NCI-H2029 treated with DMSO at 0.1 percent for 48 hours (cell line): ENCODE measurements around the gene DNPH1.

ENCODE experiments used
- DNase-seq: peaks from one replicate; lab custom pipeline; 2025; lab: John Stamatoyannopoulos, UW

Gene DNPH1

GRCh38 chr6:43243664-43244321 is 14.5 kb upstream of the DNPH1 start:
- no peak for DNase-seq

GRCh38 chr6:43242908-43243663 is 13.8 kb upstream of the DNPH1 start, which contains the start of gene TTBK1:
TTBK1 (plus strand) TSS chr6:43243481; CDS start chr6:43246661, 3,180 bp downstream.
- no peak for DNase-seq

- no peak for DNase-seq
Observed at GRCh38 chr6:43241446-43241845, 12.2 kb upstream of the DNPH1 start.

- no peak for DNase-seq
Observed at GRCh38 chr6:43240950-43241349, 11.7 kb upstream of the DNPH1 start.

- DNase-seq, result no peak
Observed at GRCh38 chr6:43239054-43239453, 9.8 kb upstream of the DNPH1 start.

GRCh38 chr6:43235841-43236240 is 6.6 kb upstream of the DNPH1 start:
- no peak for DNase-seq

GRCh38 chr6:43231735-43232450 is 2.6 kb upstream of the DNPH1 start:
- no peak for DNase-seq

- DNase-seq, result no peak
Observed at GRCh38 chr6:43231053-43231452, 1.8 kb upstream of the DNPH1 start.

- DNase-seq, result no peak
Observed at GRCh38 chr6:43229803-43230620, 731 bp upstream of the DNPH1 start.

GRCh38 chr6:43226192-43226851 is 3.0 kb downstream of the DNPH1 start:
- DNase-seq, result no peak

- DNase-seq, result no peak
Observed at GRCh38 chr6:43223175-43223574, 6.1 kb downstream of the DNPH1 start.

- DNase-seq, result no peak
Observed at GRCh38 chr6:43222418-43223059, 6.7 kb downstream of the DNPH1 start.

GRCh38 chr6:43221046-43221972 is 8.0 kb downstream of the DNPH1 start:
- no peak for DNase-seq

- DNase-seq, result no peak
Observed at GRCh38 chr6:43220439-43220951, 8.8 kb downstream of the DNPH1 start.

- DNase-seq, result no peak
Observed at GRCh38 chr6:43219814-43220213, 9.5 kb downstream of the DNPH1 start.

GRCh38 chr6:43219119-43219518 is 10.2 kb downstream of the DNPH1 start:
- DNase-seq, result no peak

- peak; percentile 87 for DNase-seq
Observed at GRCh38 chr6:43217351-43217750, 11.9 kb downstream of the DNPH1 start.

GRCh38 chr6:43216200-43216599 is 13.1 kb downstream of the DNPH1 start:
- no peak for DNase-seq

- no peak for DNase-seq
Observed at GRCh38 chr6:43215066-43215465, 14.2 kb downstream of the DNPH1 start.

GRCh38 chr6:43213431-43213830 is 15.8 kb downstream of the DNPH1 start:
- no peak for DNase-seq
